ENCODE measurements around the gene RGS2.

Gene RGS2

GRCh38 chr1:192832492-192832891, 23.7 kb downstream of the RGS2 start:
- DNase-seq = no peak

GRCh38 chr1:192835116-192835515, 26.3 kb downstream of the RGS2 start:
- no peak for DNase-seq

- no peak for DNase-seq
Observed at GRCh38 chr1:192839162-192840066, 30.6 kb downstream of the RGS2 start.

- no peak for DNase-seq
Observed at GRCh38 chr1:192844360-192844759, 35.5 kb downstream of the RGS2 start.

- DNase-seq = no peak
Observed at GRCh38 chr1:192846950-192847349, 38.1 kb downstream of the RGS2 start.

- no peak for DNase-seq
Observed at GRCh38 chr1:192849011-192849410, 40.2 kb downstream of the RGS2 start.

- DNase-seq = no peak
Observed at GRCh38 chr1:192849442-192849841, 40.6 kb downstream of the RGS2 start.

- DNase-seq = no peak
Observed at GRCh38 chr1:192852001-192852947, 43.4 kb downstream of the RGS2 start.

GRCh38 chr1:192858456-192858855, 49.6 kb downstream of the RGS2 start:
- DNase-seq = no peak

GRCh38 chr1:192859808-192860207, 51.0 kb downstream of the RGS2 start:
- no peak for DNase-seq

- no peak for DNase-seq
Observed at GRCh38 chr1:192860478-192861185, 51.8 kb downstream of the RGS2 start.

- DNase-seq = no peak
Observed at GRCh38 chr1:192861860-192862259, 53.0 kb downstream of the RGS2 start.

Data from CD4-positive, alpha-beta T cell treated with Interleukin-17A for 1 hour (primary cell).